HepG2 (cell line): ENCODE measurements around the gene CA4. TPM values are rescaled to one million over a fixed set of nuclear protein-coding genes. Genes with fewer than 3 reads are reported as not detected.

ENCODE experiments used
- ATAC-seq: fragments of 200-7000 bp; cut with Tn5 transposase; 3 replicates; pipeline ENCODE4 v1.9.1; 2020; ENCODE audit warnings: mild to moderate bottlenecking, moderate library complexity
- BruUV-seq: library from RNA; stranded (reverse); fragments of 400-500 nt; replicated peaks from 2 replicates; lab custom pipeline; 2021; lab: Mats Ljungman, UMichigan
- CTCF ChIA-PET: fragments of 300-600 bp; formaldehyde crosslinking; extraction: SDS; loops from one replicate; lab custom pipeline; 2021; ENCODE audit warnings: low total read pairs, inconsistent platforms, low intra/inter-chr PET ratio; lab: Yijun Ruan, JAX
- POLR2A ChIA-PET: fragments of 350-600 bp; sonication (Branson Sonifier 250); formaldehyde crosslinking; loops from one replicate; lab custom pipeline; 2020; ENCODE audit warnings: antibody characterized with exemption, inconsistent platforms; lab: Yijun Ruan, JAX
- DNase-seq: peaks from one replicate; pipeline ENCODE4 v3.0.0-alpha.2; 2015; ENCODE audit warnings: low spot score
- FAIRE-seq: peaks from 3 replicates; lab custom pipeline; 2011; peaks lifted over from hg19 to GRCh38; lab: Jason Lieb, UNC
- H2AFZ ChIP-seq: one replicate; pipeline ENCODE4 v1.6.1; 2011; ENCODE audit warnings: low read length, inconsistent platforms
- H3K27ac ChIP-seq: fragments of 300-600 bp; 3 replicates; pipeline ENCODE4 v1.8.0; 2011; ENCODE audit warnings: mixed run types, mild to moderate bottlenecking, mixed read lengths, low read length, inconsistent platforms; ENCODE audit not compliant: insufficient read depth; ENCODE audit errors: extremely low read length
- H3K27me3 ChIP-seq, 2 experiments: fragments of 200-600 bp in 1 of 2; 2 replicates in 1 of 2; 3 replicates in 1 of 2; pipeline versions ENCODE4 v1.6.0 to v1.8.0; 2011; ENCODE audit warnings: low read length in 2 of 2, mild to moderate bottlenecking in 2 of 2, moderate library complexity in 2 of 2, inconsistent platforms in 1 of 2; ENCODE audit not compliant: insufficient read depth in 2 of 2, control insufficient read depth in 1 of 2
- H3K36me3 ChIP-seq, 2 experiments: fragments of 200-600 bp in 1 of 2; replicated peaks in 1 of 2; 2 replicates in 1 of 2; 3 replicates in 1 of 2; pipeline versions ENCODE4 v1.5.1 to v1.8.0; 2011; ENCODE audit warnings: low read length in 2 of 2, inconsistent platforms in 1 of 2; ENCODE audit not compliant: insufficient read depth in 2 of 2, control insufficient read depth in 1 of 2
- H3K4me1 ChIP-seq: 2 replicates; pipeline ENCODE4 v1.5.1; 2012; ENCODE audit warnings: low read length, inconsistent platforms; ENCODE audit not compliant: insufficient read depth
- H3K4me2 ChIP-seq: 2 replicates; pipeline ENCODE4 v1.6.0; 2011; ENCODE audit warnings: low read depth, low read length, inconsistent platforms
- H3K4me3 ChIP-seq, 3 experiments: fragments of 200-600 bp in 1 of 3; sonication (generic), shearing (Covaris generic) in 1 of 3; replicated peaks in 1 of 3; 2 replicates each; pipeline ENCODE4 v1.5.1; 2011 to 2016; ENCODE audit warnings: low read length in 3 of 3, inconsistent platforms in 2 of 3, low read depth in 2 of 3, mild to moderate bottlenecking in 2 of 3, control low read depth in 1 of 3, mixed read lengths in 1 of 3; ENCODE audit not compliant: insufficient read depth in 1 of 3
- H3K79me2 ChIP-seq: one replicate; pipeline ENCODE4 v1.6.1; 2011; ENCODE audit warnings: low read length, inconsistent platforms; ENCODE audit not compliant: insufficient read depth
- H3K9ac ChIP-seq: 2 replicates; pipeline ENCODE4 v1.6.0; 2011; ENCODE audit warnings: mild to moderate bottlenecking, low read depth, low read length, inconsistent platforms; ENCODE audit not compliant: insufficient read depth
- H3K9me3 ChIP-seq: 2 replicates; pipeline ENCODE4 v1.5.1; 2012; ENCODE audit warnings: mild to moderate bottlenecking, low read length
- H4K20me1 ChIP-seq: 2 replicates; pipeline ENCODE4 v1.6.0; 2011; ENCODE audit warnings: inconsistent platforms, mild to moderate bottlenecking, low read length, moderate library complexity; ENCODE audit not compliant: insufficient read depth
- CTCF ChIP-seq: sonication (generic); formaldehyde crosslinking; IDR thresholded peaks from 2 replicates; pipeline ENCODE4 v1.5.0; 2020; ENCODE audit warnings: mild to moderate bottlenecking, missing genetic modification reagents, moderate library complexity
- ELF3 ChIP-seq: IDR thresholded peaks from 2 replicates; pipeline ENCODE4 v1.6.1; 2016; ENCODE audit warnings: missing genetic modification reagents, missing compliant biosample characterization
- ERF ChIP-seq: IDR thresholded peaks from 2 replicates; pipeline ENCODE4 v1.6.1; 2018; ENCODE audit warnings: missing biosample characterization, missing genetic modification reagents
- FOXA1 ChIP-seq, 2 experiments: fragments of 450-650 bp in 1 of 2; sonication (generic) in 1 of 2; formaldehyde crosslinking in 1 of 2; IDR thresholded peaks; 2 replicates each; pipeline versions ENCODE4 v1.4.0 to v1.6.1; 2016 to 2020; ENCODE audit warnings: missing genetic modification reagents in 1 of 2
- FOXA3 ChIP-seq: IDR thresholded peaks from 2 replicates; pipeline ENCODE4 v1.6.1; 2016; ENCODE audit warnings: missing genetic modification reagents, missing compliant biosample characterization
- FOXJ3 ChIP-seq: sonication (generic); formaldehyde crosslinking; IDR thresholded peaks from 2 replicates; pipeline ENCODE4 v1.4.0; 2020; ENCODE audit warnings: missing genetic modification reagents, mild to moderate bottlenecking, borderline replicate concordance
- GABPA ChIP-seq, 2 experiments: IDR thresholded peaks; 2 replicates each; pipeline ENCODE4 v1.6.1; 2011 to 2016; ENCODE audit warnings: low read depth in 2 of 2, low read length in 1 of 2, missing biosample characterization in 1 of 2, missing genetic modification characterization in 1 of 2
- HBP1 ChIP-seq: IDR thresholded peaks from 2 replicates; pipeline ENCODE4 v1.6.1; 2016; ENCODE audit warnings: low read depth, control low read depth
- SALL1 ChIP-seq: sonication (generic); formaldehyde crosslinking; IDR thresholded peaks from 2 replicates; pipeline ENCODE4 v1.8.0; 2022; ENCODE audit warnings: mild to moderate bottlenecking, missing genetic modification reagents
- SOX13 ChIP-seq, 3 experiments: fragments of 450-650 bp in 1 of 3; sonication (generic) in 1 of 3; formaldehyde crosslinking in 1 of 3; IDR thresholded peaks in 2 of 3; conservative IDR thresholded peaks in 1 of 3; 2 replicates each; pipeline versions ENCODE4 v1.5.0 to v1.6.1; 2016 to 2020; ENCODE audit warnings: antibody characterized with exemption in 1 of 3, mild to moderate bottlenecking in 1 of 3, missing compliant biosample characterization in 1 of 3, missing genetic modification reagents in 1 of 3, moderate library complexity in 1 of 3
- SOX5 ChIP-seq: IDR thresholded peaks from 2 replicates; pipeline ENCODE4 v1.6.1; 2016; ENCODE audit warnings: borderline replicate concordance
- SP5 ChIP-seq: IDR thresholded peaks from 2 replicates; pipeline ENCODE4 v1.6.1; 2016; ENCODE audit warnings: low read depth, borderline replicate concordance
- TGIF2 ChIP-seq: IDR thresholded peaks from 2 replicates; pipeline ENCODE4 v1.6.1; 2016; ENCODE audit warnings: control low read depth, missing compliant biosample characterization
- THAP11 ChIP-seq: IDR thresholded peaks from 2 replicates; pipeline ENCODE4 v1.6.1; 2016; ENCODE audit warnings: missing biosample characterization, missing genetic modification reagents
- ZBTB25 ChIP-seq: IDR thresholded peaks from 2 replicates; pipeline ENCODE4 v1.6.1; 2018; ENCODE audit warnings: missing genetic modification reagents
- ZNF644 ChIP-seq: IDR thresholded peaks from 2 replicates; pipeline ENCODE4 v1.6.1; 2016; ENCODE audit warnings: low read depth
- WGBS: methylation state at CpG from one replicate; pipeline ENCODE4 v1.1.6; 2017; ENCODE audit warnings: low lambda C conversion rate; 5-methylcytosine and 5-hydroxymethylcytosine counted together
- in situ Hi-C: cut with HindIII; loops from 2 replicates; pipeline ENCODE4 v1.10.0; 2017; ENCODE audit warnings: low pct_unique_long_range_greater_than_20kb; ENCODE audit not compliant: extremely low pct_ligation_motif_present
- intact Hi-C: fragments of 100-400 bp; cut with micrococcal nuclease; formaldehyde crosslinking; loops from one replicate; pipeline ENCODE4 v1.10.0; 2022; ENCODE audit not compliant: unreplicated experiment
- polyA plus RNA-seq, 8 experiments: library from polyadenylated mRNA; depleted of rRNA in 3 of 8; stranded (reverse) in 7 of 8; unstranded in 1 of 8; fragments of >200 nt; fragmentation: Illumina TruSeq in 4 of 8; extraction: Trizol in 4 of 8; gene quantifications; 2 replicates each; pipeline versions ENCODE4 v1.2.1 to v1.2.3, GENCODE V29; 2011 to 2016; ENCODE audit warnings: low read depth in 4 of 8, missing spikeins in 1 of 8, mixed read lengths in 1 of 8; ENCODE audit not compliant: insufficient read depth in 1 of 8
- total RNA-seq, 5 experiments: library from RNA; depleted of rRNA; stranded (reverse); fragments of >200 nt; fragmentation: Illumina TruSeq; extraction: Trizol; gene quantifications; 2 replicates each; pipeline ENCODE4 v1.2.3, GENCODE V29; 2016; ENCODE audit warnings: low read depth in 1 of 5

CA4 gene
- total and polyA plus RNA-seq, 2 of the 13 experiments (the other 11 are each of a cell fraction or from before 2014, with no cell fraction given), result not detected

- H2AFZ ChIP-seq, result no peak overlapping the region
- 0 out of 5 replicates have a peak, but pooled peaks cover 0 to 3% of the 10 kb centered on the region in 2 experiments for H3K27me3 ChIP-seq
- no peaks in the 10 kb centered on the region for H3K79me2 ChIP-seq
- no peaks in the 10 kb centered on the region for H3K9me3 ChIP-seq
- CTCF ChIA-PET, result no interaction called here
- DNase-seq (peak; percentile 35), ATAC-seq (no peak), FAIRE-seq (peak; percentile 58)
- in situ Hi-C loops, result loop anchor here (10.0 kb wide), 1 partner anchor 265 kb away; no protein-coding TSS in a partner anchor
- H3K4me1 ChIP-seq, result peaks cover 58% of the 10 kb centered on the region
- H3K36me3 ChIP-seq, result no peaks in the 10 kb centered on the region
- no peaks in the 10 kb centered on the region for H4K20me1 ChIP-seq
- no TSS peak for BruUV-seq
- intact Hi-C loops, result no loop called here
- H3K4me2 ChIP-seq, result peak overlapping the region; percentile 66
- H3K27ac ChIP-seq, result no peak overlapping the region
- 44% methylated on average over 10 of the region's 10 CpGs for WGBS
- H3K4me3 ChIP-seq, result no peak overlapping the region
- H3K9ac ChIP-seq, result no peak overlapping the region
- POLR2A ChIA-PET, result interaction anchor here (1.5 to 1.7 kb wide), 2 partner anchors 206 to 222 kb away, joined by 3 to 6 read pairs; partner anchors contain the start of genes RNFT1 and USP32
- 0 out of 2 replicates have a peak, but pooled peaks have one; percentile 32 for TF ChIP-seq HBP1 (CRISPR knock-in tag)
- 0 out of 2 replicates have a peak, but pooled peaks have one; percentile 34 for TF ChIP-seq TGIF2 (CRISPR knock-in tag)
- TF ChIP-seq THAP11 (CRISPR knock-in tag), result peak; percentile 63
- 0 out of 2 replicates have a peak, but pooled peaks have one; percentile 16 for TF ChIP-seq ZBTB25 (CRISPR knock-in tag)
- TF ChIP-seq FOXJ3 (CRISPR knock-in tag), result no peak
- no peak for TF ChIP-seq CTCF (CRISPR knock-in tag)
- TF ChIP-seq FOXA1 (IDR thresholded peaks at IDR 0.05), result no peak
- TF ChIP-seq FOXA1 (CRISPR knock-in tag; IDR thresholded peaks at IDR 0.05), result peak; percentile 16; the same call in 1 of the 2 replicates
- peak; percentile 21; the same call in 1 of the 2 replicates for TF ChIP-seq SALL1 (CRISPR knock-in tag)
- peak; percentile 68; the same call in 1 of the 2 replicates for TF ChIP-seq FOXA3 (CRISPR knock-in tag)
- peak; percentile 53 for TF ChIP-seq ELF3 (CRISPR knock-in tag)
- TF ChIP-seq SOX13 (IDR thresholded peaks at IDR 0.05), result no peak
- TF ChIP-seq SOX13 (CRISPR knock-in tag; conservative IDR thresholded peaks at IDR 0.05 in 1 of 2, IDR thresholded peaks at IDR 0.05 in 1 of 2), result 0 out of 4 replicates have a peak, but pooled peaks of 1 of the 2 experiments have one; percentile 11
- TF ChIP-seq GABPA (IDR thresholded peaks at IDR 0.05; ENCODE audit: low read depth, low read length), result no peak
- TF ChIP-seq GABPA (CRISPR knock-in tag; IDR thresholded peaks at IDR 0.05; ENCODE audit: low read depth), result peak; percentile 48; the same call in 1 of the 2 replicates
- TF ChIP-seq ERF (CRISPR knock-in tag), result 0 out of 2 replicates have a peak, but pooled peaks have one; percentile 25
- TF ChIP-seq SOX5, result 0 out of 2 replicates have a peak, but pooled peaks have one; percentile 31
- TF ChIP-seq ZNF644 (CRISPR knock-in tag), result 0 out of 2 replicates have a peak, but pooled peaks have one; percentile 46
- peak; percentile 74 for TF ChIP-seq SP5 (CRISPR knock-in tag)
These were observed 20.4 kb downstream of the CA4 start for GRCh38 chr17:60169921-60170817.
